ENCODE results near the gene GALNT6.

GALNT6 gene

GRCh38 chr12:51381226-51382079, 9.8 kb downstream of the GALNT6 start:
- no peak for DNase-seq (ENCODE audit: low spot score)

GRCh38 chr12:51379571-51379970, 11.6 kb downstream of the GALNT6 start:
- DNase-seq (ENCODE audit: low spot score): no peak

GRCh38 chr12:51378749-51379148, 12.5 kb downstream of the GALNT6 start:
- DNase-seq (ENCODE audit: low spot score): no peak

- no peak for DNase-seq (ENCODE audit: low spot score)
Observed at GRCh38 chr12:51377099-51377984, 13.9 kb downstream of the GALNT6 start.

- no peak for DNase-seq (ENCODE audit: low spot score)
Observed at GRCh38 chr12:51374856-51375255, 16.4 kb downstream of the GALNT6 start.

GRCh38 chr12:51374361-51374760, 16.8 kb downstream of the GALNT6 start:
- no peak for DNase-seq (ENCODE audit: low spot score)

- no peak for DNase-seq (ENCODE audit: low spot score)
Observed at GRCh38 chr12:51373187-51373586, 18.0 kb downstream of the GALNT6 start.

GRCh38 chr12:51372021-51372420, 19.2 kb downstream of the GALNT6 start:
- DNase-seq (ENCODE audit: low spot score): no peak

GRCh38 chr12:51371295-51371953, 19.8 kb downstream of the GALNT6 start:
- DNase-seq (ENCODE audit: low spot score): peak; percentile 73

GRCh38 chr12:51370667-51371066, 20.5 kb downstream of the GALNT6 start:
- no peak for DNase-seq (ENCODE audit: low spot score)

- no peak for DNase-seq (ENCODE audit: low spot score)
Observed at GRCh38 chr12:51369581-51369980, 21.6 kb downstream of the GALNT6 start.

GRCh38 chr12:51368640-51369517, 22.3 kb downstream of the GALNT6 start:
- DNase-seq (ENCODE audit: low spot score): no peak

GRCh38 chr12:51365276-51365675, 25.9 kb downstream of the GALNT6 start:
- DNase-seq (ENCODE audit: low spot score): no peak

- no peak for DNase-seq (ENCODE audit: low spot score)
Observed at GRCh38 chr12:51364001-51364400, 27.2 kb downstream of the GALNT6 start.

- no peak for DNase-seq (ENCODE audit: low spot score)
Observed at GRCh38 chr12:51362747-51363342, 28.4 kb downstream of the GALNT6 start.

- DNase-seq (ENCODE audit: low spot score): no peak
Observed at GRCh38 chr12:51362307-51362706, 28.9 kb downstream of the GALNT6 start.

- no peak for DNase-seq (ENCODE audit: low spot score)
Observed at GRCh38 chr12:51361161-51362016, 29.8 kb downstream of the GALNT6 start.

GRCh38 chr12:51360315-51360714, 30.9 kb downstream of the GALNT6 start:
- no peak for DNase-seq (ENCODE audit: low spot score)

- no peak for DNase-seq (ENCODE audit: low spot score)
Observed at GRCh38 chr12:51359851-51360250, 31.4 kb downstream of the GALNT6 start.

- no peak for DNase-seq (ENCODE audit: low spot score)
Observed at GRCh38 chr12:51358496-51358895, 32.7 kb downstream of the GALNT6 start.

Data from HuH-7.5 (cell line).